Glutamatergic neuron (in vitro differentiated cells): Measurements from ENCODE around the gene CLIC5. TPM values are rescaled to one million over a fixed set of nuclear protein-coding genes. Genes with fewer than 3 reads are reported as not detected.

Experiments used
- DNase-seq: peaks from one replicate; pipeline ENCODE4 v3.0.0; 2022
- H3K27ac Mint-ChIP-seq: one replicate; pipeline ENCODE4 v1.8.0; 2020; ENCODE audit warnings: mild to moderate bottlenecking, mixed read lengths, inconsistent platforms; ENCODE audit not compliant: unreplicated experiment
- H3K27me3 Mint-ChIP-seq: one replicate; pipeline ENCODE4 v1.8.0; 2020; ENCODE audit warnings: mild to moderate bottlenecking, moderate library complexity, mixed read lengths, inconsistent platforms; ENCODE audit not compliant: unreplicated experiment
- H3K36me3 Mint-ChIP-seq: one replicate; pipeline ENCODE4 v1.8.0; 2020; ENCODE audit warnings: mild to moderate bottlenecking, mixed read lengths, inconsistent platforms; ENCODE audit not compliant: unreplicated experiment
- H3K4me1 Mint-ChIP-seq: one replicate; pipeline ENCODE4 v1.8.0; 2020; ENCODE audit warnings: mild to moderate bottlenecking, low read depth, mixed read lengths, inconsistent platforms; ENCODE audit not compliant: unreplicated experiment
- H3K4me3 Mint-ChIP-seq: one replicate; pipeline ENCODE4 v1.8.0; 2020; ENCODE audit warnings: mild to moderate bottlenecking, mixed read lengths, inconsistent platforms; ENCODE audit not compliant: unreplicated experiment
- H3K9me3 Mint-ChIP-seq: one replicate; pipeline ENCODE4 v1.8.0; 2020; ENCODE audit warnings: mild to moderate bottlenecking, moderate library complexity, mixed read lengths, inconsistent platforms; ENCODE audit not compliant: unreplicated experiment
- CTCF ChIP-seq: fragments of 200-600 bp; sonication (generic); IDR thresholded peaks from one replicate; pipeline ENCODE4 v1.5.0; 2021; ENCODE audit not compliant: partially characterized antibody, unreplicated experiment
- total RNA-seq: library from RNA; stranded (reverse); fragmentation: NEBNext Ultra II Directional; extraction: Animal tissue kit (Norgen Biotek cat#: 25700); gene quantifications from one replicate; pipeline ENCODE4 v1.2.1, GENCODE V29; 2021; ENCODE audit not compliant: unreplicated experiment

CLIC5 gene
- total RNA-seq, 1 donor from 2014 or later = not detected

DNA sequence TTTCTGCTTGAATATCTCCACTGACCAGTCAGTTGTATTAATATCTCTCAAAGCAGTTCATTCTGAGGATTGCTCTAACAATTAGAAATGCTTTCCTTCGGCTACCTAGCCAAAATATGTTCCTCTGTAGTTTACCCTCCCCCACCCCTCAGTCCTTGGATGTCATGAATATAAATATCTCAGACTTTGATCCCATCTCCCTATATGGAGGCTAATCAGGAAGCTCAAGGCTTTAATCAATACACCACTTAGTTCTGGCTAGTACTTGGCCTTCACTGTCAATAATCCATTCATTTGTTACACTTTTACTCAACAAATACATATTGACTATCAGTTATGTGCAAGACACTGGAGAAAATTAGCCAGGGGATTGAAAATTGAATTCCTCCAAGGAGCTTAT is 60.1 kb downstream of the CLIC5 start:
- Mint-ChIP-seq H3K36me3 (no peaks in the 10 kb centered on the region), H3K9me3 (no peaks in the 10 kb centered on the region), H3K4me1 (no peaks in the 10 kb centered on the region), H3K27ac (no peak overlapping the region), H3K27me3 (no peaks in the 10 kb centered on the region), H3K4me3 (no peak overlapping the region)
- TF ChIP-seq CTCF = no peak
- DNase-seq = no peak

- no peak for TF ChIP-seq CTCF
- H3K27ac Mint-ChIP-seq = no peak overlapping the region
- H3K36me3 Mint-ChIP-seq = no peaks in the 10 kb centered on the region
- H3K4me1 Mint-ChIP-seq = no peaks in the 10 kb centered on the region
- no peaks in the 10 kb centered on the region for H3K9me3 Mint-ChIP-seq
- no peak overlapping the region for H3K4me3 Mint-ChIP-seq
- DNase-seq = no peak
- no peaks in the 10 kb centered on the region for H3K27me3 Mint-ChIP-seq
Measured at GRCh38 chr6:45952546-45952945, 63.1 kb downstream of the CLIC5 start.

DNA sequence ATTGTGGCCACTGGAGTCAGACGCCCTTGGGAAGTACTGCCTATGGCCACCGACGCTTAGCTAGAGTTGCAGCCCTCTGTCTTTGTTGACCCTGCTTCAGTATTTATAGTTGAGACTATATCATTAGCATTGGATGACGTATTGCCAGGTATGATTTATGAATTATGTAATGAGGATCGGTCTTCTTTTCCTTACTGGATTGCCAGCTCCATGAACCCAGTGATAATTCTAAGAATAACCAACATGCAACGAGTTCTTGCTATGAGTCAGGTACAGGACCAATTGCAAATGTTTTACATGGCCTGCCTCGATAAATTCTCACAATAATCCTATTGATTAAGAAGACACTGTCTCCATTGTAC is 63.5 kb downstream of the CLIC5 start:
- DNase-seq = no peak
- Mint-ChIP-seq H3K4me1 (no peaks in the 10 kb centered on the region), H3K27ac (no peak overlapping the region), H3K36me3 (no peaks in the 10 kb centered on the region), H3K4me3 (no peak overlapping the region), H3K27me3 (no peaks in the 10 kb centered on the region), H3K9me3 (no peaks in the 10 kb centered on the region)
- TF ChIP-seq CTCF = no peak

DNA sequence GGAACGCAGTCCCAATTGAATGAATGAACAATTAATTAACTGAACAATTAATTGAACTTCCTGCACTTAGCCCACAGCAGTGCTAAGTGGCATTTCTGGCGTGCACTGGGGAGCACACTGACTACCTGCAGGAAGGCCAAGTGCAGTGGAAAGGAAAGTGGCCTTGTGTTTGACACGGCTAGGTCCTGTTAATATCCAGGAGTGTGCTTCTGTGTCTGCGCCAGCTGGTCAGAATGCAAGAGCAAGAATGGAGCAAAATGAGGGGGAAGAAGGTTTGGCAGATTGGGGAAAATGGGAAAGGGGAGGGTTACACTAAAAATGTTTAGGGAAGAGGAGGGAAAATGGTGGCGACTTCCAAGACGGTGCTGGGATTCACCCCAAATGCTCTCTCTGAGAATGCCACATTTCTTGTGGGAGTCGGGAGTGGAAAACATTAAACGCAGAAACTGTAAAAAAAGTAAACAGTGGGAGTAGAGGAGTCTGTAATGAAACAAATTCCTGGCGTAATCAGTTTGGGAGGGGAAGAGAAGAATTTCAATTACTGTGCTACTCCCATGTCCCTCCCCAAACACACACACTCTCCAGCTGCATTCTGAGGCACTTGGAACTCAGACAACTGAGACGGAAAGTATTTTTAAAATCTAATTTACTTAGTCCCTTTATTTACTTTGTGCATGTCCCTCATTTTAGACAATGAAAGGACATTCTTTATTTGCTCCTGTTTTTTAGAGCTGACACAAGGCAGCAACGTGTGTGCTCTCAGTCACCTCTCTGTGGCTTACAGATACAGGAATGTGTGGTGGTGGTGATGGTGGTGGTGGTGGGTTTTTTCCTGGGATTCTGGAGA is 64.1 kb downstream of the CLIC5 start:
- Mint-ChIP-seq H3K36me3 (no peaks in the 10 kb centered on the region), H3K4me1 (no peaks in the 10 kb centered on the region), H3K9me3 (no peaks in the 10 kb centered on the region), H3K27me3 (no peaks in the 10 kb centered on the region), H3K4me3 (no peak overlapping the region), H3K27ac (no peak overlapping the region)
- TF ChIP-seq CTCF = no peak
- DNase-seq = no peak

GRCh38 chr6:45949256-45949655 is 66.4 kb downstream of the CLIC5 start:
- TF ChIP-seq CTCF = no peak
- no peak overlapping the region for H3K4me3 Mint-ChIP-seq
- H3K4me1 Mint-ChIP-seq = no peaks in the 10 kb centered on the region
- no peaks in the 10 kb centered on the region for H3K27me3 Mint-ChIP-seq
- H3K27ac Mint-ChIP-seq = no peak overlapping the region
- DNase-seq = no peak
- H3K36me3 Mint-ChIP-seq = no peaks in the 10 kb centered on the region
- H3K9me3 Mint-ChIP-seq = no peaks in the 10 kb centered on the region
